Nucleus accumbens (tissue), 56 donors: Measurements from ENCODE around the gene AGRP.
"Not testable (repeated sequence)": the region's sequence is repeated elsewhere in the genome, so short reads cannot be mapped to it uniquely, and the experiment has no call there.

Experiments
- DNase-seq, 56 donors: peaks; one replicate each; lab custom pipeline; 2025; lab: John Stamatoyannopoulos, UW

Gene AGRP, protein sequence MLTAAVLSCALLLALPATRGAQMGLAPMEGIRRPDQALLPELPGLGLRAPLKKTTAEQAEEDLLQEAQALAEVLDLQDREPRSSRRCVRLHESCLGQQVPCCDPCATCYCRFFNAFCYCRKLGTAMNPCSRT

DNA sequence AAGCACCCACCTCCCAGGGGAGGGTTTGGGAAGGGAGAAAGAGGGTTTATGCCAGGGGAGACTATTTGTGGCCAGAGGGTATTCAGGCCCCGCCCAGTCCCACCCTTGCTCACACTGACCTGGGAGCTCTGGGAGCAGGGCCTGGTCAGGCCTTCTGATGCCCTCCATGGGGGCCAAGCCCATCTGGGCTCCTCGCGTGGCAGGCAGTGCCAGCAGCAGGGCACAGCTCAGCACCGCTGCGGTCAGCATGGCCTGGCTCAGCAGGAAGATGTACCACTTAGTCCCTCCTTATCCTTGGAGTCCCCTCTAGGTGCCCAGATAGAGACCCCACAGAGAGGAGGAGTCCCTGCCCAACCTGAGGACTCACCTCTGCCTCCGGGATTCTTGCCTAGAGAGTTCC is at the start of gene AGRP:
AGRP (minus strand) TSS at position 398 of the 400 bp plus-strand sequence; CDS start at position 249, 149 bp downstream.
- DNase-seq, result no peak

DNA sequence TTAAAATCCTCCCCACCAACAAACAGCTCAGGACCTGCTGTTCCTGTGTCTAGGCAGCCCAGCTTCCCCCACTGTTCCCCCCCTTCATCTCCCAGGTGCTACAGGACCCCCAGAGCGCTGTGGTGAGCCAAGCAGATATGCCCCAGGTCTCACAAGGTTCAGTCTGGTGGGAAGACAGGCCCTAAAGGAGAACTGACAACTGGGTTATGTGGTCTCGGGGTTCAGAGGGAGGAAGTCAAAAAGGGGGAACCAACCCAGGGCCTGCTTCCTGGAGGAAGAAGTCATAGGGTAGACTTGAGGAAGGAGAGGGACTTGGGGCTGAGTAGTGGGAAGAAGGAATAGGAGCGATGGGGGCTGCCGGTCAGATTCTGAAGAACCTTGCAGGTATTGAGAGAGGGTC is 47.9 kb upstream of the AGRP start:
- DNase-seq, result peak in 3 of 56 donors; percentile 24 to 44 (median 29)

DNA sequence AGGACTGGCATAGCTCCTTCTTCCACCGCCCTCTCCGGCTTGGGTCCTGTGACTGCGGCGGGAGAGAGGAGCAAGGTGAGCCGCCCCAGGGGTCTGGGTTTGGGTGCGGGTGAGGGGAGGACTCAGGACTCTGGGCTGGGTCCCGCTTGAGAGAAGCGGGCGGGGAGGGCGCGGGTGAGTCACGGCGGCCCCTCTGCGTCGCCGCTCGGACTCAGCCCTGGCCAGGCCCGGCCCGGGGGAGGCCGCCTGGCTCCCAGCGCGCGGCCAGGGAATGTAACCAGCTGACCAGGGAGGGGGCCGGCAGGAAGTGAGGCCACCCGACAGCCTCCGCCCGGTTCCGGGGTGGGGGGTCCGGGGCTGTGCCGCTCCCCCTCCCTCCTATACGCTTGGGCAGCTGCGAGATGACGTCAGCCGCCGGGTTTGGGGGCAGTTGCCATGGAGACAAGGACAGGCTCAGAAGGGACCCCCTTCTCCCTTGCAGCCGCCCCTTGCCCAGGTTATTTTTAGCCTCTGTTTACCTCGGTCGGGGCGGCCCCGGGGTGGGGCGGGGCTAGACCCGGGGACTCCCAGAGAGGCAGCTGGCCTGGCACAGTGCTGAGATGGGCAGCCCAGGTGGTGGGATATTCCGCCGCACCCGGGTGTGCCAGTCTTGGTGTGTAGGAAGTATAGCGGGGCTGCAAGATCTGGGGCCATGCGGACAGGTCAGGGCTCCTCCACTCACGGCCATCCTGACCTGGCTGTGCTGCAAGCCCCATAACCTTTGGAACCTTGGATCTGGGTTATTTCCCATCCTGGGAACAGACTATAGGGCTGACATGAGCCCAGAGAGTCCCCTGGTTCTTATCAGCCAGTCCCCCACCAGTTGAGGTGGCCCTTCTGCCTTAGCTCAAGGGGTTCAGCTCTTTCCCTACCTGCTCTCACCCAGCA is 46.9 kb upstream of the AGRP start:
- DNase-seq, result peak in 40 of 56 donors; percentile 20 to 83 (median 44)

DNA sequence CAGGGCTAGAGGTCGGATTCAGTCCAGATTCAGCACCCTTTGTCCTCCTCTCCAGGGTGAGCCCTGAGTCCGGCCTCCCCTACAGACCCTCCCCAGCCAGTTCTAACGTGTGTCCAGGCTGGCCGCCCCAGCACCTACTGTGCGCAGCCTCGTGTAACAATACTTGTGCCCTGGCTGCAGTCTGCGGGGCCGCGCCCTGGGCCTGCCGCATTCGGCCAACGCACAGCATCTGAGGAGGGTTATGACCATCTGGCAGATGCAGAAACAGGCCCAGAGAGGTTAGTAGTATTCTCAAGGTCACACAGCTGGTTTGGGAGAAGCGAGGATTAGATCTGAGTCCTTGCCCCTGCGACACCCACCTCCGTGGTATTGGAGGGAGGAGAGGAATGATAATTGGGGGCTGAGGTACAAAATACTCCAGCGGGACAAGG is 46.2 kb upstream of the AGRP start:
- DNase-seq, result peak in 2 of 56 donors; percentile 35 to 45

DNA sequence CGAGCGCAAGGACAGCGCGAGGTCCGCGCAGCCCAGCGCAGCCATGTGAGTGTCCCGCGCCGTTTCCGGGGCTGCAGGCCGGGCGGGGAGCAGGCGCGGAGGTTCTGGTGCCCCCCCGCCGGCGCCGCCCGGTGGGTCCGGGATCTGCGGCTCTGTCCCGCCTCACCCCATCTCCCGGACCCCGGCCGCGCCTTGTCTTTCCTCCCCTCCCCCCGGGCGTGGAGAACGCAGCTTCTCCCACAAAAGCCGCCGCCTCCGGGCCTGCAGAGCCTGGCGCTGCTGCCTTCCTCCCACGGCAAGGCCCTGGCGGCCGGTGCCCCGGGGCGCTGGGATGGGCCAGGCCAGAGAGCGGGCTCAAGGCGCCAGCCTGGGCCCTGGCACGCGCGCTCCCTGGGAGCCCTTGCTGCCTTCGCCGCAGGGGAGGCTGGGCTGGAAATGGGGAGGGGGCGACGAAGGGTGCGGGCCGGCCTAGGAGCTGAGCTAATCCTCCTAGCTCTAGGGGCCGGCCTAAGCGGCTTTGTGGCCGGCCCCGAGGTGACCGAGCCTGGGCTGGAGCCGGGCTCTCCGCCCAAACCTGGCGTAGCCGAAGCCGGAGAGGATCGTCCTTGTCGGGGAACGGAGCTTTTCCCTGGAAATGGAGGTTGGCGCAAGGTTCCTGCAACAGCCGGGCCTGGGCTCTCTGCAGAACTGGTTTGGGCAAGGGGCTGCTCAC is 45.7 kb upstream of the AGRP start:
- peak in 12 of 56 donors; percentile 22 to 68 (median 52) for DNase-seq

DNA sequence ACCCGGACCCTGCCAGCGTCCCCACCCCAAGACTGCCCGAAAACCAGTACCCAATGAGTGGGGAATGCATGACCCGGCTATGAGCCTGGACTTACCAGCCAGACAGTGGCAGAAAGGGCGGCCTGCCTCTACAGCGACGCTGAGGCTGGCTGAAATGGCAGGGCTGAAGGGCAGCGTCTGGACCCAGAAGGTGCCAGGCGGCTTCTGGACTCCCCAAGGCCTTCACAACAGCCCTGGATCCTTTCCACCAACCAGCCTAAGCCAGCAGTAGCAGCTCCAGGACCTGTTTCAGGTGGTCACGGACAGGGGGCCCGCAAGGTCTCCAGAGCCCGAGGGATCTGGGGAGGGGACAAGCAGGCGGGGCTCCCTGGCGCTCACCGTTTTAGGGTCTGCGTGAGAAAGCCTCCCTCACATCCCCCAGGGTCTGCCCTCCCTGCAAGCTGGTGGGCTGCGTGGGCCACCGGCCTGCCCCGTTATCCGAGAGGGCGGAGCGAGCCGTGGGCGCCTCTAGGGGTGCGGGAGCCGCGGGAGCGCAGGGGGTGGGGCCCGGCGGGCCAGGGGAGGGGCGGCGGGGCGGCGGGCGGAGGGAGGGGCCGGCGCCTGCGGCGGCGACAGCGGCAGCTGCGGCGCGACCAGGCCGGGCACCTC is 45.0 kb upstream of the AGRP start, which contains the start of gene RIPOR1:
RIPOR1 (plus strand) TSS at position 608 of the 648 bp plus-strand sequence. CDS start 9,618 bp downstream, outside the sequence.
- peak in 39 of 56 donors; percentile 27 to 77 (median 54) for DNase-seq

DNA sequence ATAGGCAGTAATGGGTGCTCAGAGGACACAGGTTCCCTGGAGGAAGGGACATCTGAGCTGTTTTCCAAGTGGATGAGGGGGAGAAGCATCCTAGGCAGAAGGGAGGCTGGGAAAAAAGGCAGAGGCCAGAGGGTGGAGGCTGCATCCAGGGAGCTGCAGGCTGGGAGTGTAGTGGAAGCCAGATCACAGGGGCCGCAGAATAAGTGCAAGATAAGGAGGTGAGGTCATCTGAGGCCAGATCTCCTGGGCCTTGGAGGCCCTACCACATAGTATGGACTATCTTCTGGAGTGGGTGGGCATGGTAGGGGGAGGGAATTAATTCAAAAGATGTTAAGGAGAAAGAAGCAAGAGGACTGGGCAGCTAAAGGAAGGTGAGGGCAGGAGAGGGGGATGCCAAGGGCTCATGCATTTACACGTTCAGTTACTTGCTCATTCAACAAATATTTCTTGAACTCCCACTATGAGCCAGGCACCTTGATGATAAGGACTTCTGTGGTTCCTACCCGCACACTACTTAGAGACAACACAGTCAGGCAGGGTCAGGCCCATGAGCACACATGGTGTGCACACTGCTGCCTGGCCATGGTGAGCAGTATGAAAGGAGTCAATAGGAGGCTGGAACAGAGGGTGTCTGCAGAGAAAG is 42.9 kb upstream of the AGRP start:
- no peak for DNase-seq

DNA sequence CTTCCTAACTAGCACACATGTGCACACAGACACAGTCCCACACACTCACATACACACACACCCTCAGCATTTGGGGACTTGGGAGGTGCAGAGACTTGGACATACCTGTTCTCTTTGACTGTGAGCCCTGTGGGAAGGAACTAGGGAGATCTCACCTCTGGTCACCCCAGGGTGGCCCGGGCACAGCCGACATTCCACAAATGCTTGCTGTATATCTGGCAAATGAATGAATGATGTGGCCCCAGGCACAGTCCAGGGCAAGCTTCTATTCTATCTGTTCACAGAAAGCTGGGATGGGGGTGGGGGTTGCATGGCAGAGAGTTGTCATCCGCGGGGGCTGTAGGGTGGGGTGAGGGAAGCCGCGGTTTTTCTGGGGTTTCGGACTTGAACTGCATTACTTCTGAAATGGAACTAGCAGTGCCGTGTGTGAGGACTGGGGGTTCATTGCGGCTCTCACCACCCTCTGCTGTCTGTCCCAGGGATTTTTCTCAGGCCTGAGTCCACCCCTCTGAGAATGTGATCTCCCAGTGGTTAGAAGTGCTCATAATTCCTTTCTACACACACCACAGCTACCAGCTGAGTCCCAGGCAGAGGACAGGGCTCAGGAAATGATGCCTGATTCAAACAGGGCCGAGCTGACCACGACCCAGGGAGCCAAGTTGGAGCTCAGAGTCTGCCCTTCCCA is 42.0 kb upstream of the AGRP start:
- DNase-seq, result no peak

DNA sequence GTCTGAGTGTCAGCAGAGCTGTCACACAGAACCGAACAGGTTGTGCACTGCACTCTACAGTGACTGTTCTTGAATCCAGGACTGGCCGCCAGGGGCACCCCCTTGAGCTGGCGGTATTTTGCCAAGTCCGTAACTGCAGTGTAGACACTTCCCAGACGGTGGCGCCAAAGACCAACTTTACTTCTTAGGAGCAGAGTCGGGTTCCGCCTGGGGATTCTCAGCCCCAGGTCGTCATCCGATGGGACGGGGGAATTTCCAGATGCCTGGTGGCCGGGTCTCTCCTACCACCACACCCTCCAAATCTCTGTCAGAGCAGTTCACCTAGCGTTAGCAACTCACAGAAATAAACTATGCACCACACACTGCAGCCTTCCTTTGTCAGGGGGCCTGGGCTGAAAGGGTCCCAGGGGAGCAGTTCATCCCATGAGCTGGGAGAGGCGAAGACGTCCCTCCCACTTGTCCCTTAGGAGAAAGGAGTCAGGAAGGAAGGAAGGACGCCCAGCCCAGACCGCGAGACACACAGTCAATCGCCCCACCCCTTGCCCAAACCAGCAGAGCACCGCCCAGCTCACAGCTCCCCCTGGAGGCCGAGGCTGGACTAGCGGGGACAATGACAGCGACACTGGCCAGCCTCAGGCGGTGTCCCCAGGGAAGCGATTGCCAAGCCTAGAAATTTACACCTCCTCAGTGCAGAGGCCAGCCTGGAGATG is 37.9 kb upstream of the AGRP start:
- DNase-seq, result peak; percentile 38 to 97 (median 84)

DNA sequence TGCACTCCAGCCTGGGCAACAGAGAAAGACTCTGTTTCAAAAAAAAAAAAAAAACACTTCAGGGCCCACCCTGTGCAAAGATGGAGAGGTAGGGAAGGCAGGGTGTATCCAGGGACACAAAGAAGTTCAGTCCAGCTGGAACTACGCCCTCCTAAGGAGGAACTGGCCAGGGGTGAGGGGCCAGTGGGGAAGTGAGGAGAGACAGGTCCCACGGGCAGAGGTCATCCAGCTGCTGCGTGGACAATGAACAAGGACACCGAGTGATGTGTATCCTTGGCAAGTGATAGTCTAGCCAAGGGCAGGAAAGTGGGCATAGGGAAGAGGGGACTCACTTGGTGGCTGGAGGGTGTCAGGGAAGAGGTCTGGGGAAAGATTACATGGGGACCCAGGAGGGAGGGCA is 35.9 kb upstream of the AGRP start:
- no peak for DNase-seq

DNA sequence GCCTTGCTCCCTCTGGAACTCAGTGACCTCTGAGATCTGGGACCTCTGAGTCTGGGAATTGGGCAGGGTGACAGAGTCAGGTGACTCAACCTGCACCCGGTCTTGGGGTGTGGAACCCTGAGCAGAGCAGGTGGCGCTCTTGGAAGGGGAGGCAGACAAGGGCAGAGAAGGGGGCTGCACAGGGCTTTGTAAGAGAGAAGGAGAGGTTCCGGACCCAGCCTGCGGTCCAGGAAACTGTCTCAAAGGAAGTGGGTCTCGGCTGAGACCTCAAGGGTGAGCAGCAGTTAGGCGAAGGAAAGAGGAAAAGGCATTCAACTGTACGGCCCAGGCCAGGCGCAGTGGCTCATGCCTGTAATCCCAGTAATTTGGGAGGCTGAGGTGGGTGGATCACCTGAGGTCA is 35.3 kb upstream of the AGRP start:
- DNase-seq, result no peak

DNA sequence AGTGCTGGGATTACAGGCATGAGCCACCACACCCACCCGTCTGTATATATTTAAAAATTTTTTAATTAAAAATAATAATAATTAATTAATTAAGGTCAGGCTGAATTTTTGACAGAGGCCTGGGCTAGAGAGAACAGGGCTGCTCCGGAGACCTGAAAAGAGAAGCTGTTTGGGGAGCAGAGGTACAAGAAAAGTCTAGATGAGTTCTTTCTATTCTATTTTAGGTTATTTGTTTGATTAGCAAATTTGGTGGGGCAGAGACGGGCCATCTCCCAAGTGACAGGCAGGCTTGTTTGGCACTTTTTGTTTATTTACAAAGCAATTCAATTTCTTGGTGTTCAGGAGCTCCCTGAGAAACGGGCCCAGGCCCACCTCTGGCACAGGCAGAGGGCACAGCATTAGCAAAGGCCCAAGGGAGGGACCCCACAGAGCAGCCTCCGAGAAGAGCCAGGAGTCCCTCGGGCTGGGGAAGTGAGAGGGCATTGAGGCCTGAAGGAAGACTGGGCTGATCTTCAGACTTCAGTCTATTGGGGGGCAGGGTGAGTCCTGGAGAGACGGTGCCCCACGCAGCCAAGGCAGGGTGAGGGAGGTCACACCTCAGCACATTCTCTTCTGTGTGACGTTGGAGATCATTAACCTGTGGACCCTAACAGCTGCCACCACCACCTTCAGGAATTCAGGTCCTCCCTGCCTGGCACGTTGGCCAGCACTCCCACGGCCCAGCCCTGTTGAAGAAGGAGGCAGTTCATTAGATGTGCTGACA is 34.5 kb upstream of the AGRP start:
- DNase-seq, result no peak

DNA sequence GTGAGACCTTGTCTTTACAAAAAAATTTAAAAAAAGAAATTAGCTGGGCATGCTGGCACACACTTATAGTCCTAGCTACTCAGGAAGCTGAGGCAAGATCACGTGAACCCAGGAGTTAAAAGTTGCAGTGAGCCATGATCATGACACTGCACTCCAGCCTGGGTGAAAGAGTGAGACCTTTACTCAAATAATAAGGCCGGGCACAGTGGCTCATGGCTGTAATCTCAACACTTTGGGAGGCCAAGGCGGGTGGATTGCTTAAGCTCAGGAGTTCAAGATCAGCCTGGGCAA is 33.8 kb upstream of the AGRP start:
- DNase-seq, result no peak

DNA sequence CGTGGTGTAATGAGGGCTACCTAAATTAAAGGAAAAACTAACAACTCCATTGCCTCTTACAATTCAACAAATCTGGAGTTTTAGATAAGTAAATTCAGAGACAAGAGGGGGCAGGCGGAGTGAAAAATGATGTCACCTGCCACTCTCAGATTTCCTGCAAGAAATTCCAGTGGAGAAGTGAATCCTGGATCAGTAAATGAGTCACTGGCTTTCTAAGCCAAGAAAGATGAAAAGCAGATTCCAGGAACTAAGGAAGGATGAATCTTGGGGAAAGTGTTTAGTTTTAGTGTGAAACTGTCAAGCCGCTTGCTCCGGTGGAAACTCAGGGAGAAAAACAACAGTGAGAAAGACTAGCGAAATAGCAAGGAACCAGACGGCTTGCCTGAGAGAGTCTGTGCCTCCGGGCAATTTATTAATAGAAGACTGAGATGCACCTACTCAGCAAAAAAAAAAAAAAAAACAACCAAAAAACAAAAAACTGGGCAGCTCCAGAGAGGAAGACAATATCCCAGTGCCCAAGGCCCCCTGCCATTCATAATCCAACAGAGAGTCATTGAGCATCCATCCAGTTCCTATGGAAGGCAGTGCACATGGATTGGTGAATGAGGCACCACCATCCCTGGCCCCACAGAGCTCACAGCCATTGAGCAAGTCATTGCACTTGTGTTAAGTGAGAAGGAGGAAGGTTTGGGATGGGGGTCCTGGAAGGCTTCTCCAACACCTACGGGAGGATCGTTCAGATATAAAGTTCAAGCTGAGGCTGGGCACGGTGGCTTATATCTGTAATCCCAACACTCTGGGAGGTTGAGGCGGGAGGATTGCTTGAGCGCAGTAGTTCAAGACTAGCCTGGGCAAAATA is 33.2 kb upstream of the AGRP start:
- no peak for DNase-seq

DNA sequence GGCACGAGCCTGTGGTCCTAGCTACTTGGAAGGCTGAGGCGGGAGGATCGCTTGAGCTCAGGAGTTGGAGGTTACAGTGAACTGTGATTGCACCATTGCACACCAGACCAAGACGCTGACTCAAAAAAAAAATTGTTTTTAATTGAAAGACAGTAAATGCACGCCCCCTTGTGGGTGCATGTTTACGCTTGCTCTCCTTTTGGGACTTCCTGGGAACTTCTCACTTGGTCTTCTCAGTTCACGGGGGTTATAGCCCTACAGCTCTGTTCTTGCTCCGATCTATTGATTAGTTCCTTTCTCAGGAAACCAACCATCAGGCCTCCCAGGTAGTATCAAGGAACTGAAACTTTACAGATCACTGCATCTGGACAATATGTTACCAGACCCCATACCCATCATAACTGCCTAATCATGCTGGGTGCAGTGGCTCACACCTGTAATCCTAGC is 31.1 kb upstream of the AGRP start:
- DNase-seq, result peak in 26 of 56 donors; percentile 3 to 71 (median 20)

DNA sequence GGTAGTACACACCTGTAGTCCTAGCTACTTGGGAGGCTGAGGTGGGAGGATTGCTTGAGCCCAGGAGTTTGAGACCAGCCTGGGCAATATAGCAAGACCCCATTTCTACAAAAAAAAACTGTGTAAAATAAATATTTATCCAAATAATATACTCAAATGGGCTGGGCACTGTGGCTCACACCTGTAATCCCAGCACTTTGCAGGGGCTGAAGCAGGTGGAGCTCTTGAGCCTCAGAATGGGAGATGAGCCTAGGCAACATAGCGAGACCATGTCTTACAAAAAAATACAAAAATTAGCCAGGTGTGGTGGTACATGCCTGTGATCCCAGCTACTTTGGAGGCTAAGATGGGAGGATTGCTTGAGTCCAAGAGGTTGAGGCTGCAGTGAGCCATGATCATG is 30.5 kb upstream of the AGRP start:
- DNase-seq, result not testable (repeated sequence)

DNA sequence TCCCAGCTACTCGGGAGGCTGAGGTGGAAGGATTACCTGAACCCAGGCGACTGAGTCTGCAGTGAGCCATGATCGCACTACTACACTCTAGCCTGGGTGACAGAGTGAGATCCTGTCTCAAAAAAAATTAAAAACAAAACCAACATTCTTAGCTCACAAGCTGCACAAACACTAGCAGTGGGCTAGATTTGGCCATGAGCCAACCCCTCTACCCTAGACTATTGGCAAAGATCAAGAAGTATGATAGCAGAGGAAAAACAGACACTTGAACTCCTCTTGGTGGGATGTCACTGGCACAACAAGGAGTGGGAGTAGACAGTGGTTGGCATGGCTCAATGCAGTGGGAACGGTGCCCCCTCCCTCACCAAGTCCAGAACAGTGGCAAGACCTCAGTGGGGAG is 25.7 kb upstream of the AGRP start:
- no peak for DNase-seq
